OCI-LY1 (cell line): ENCODE measurements around the gene CLEC10A.

Source experiments
- H2AFZ ChIP-seq: fragments of 200-600 bp; sonication (generic), shearing (Covaris generic); 2 replicates; pipeline ENCODE4 v1.6.0; 2014; ENCODE audit warnings: antibody characterized with exemption, mild to moderate bottlenecking, low read length
- H3F3A ChIP-seq: fragments of 200-600 bp; sonication (generic), shearing (Covaris generic); 2 replicates; pipeline ENCODE4 v1.6.0; 2014; ENCODE audit warnings: mild to moderate bottlenecking, antibody characterized with exemption, low read length, moderate library complexity; ENCODE audit not compliant: insufficient read depth
- H3K27ac ChIP-seq: fragments of 200-600 bp; sonication (generic); 2 replicates; pipeline ENCODE4 v1.5.1; 2014; ENCODE audit warnings: low read length, mixed run types, mild to moderate bottlenecking, low read depth; ENCODE audit not compliant: poor library complexity, severe bottlenecking
- H3K27me3 ChIP-seq: fragments of 200-600 bp; sonication (generic); 2 replicates; pipeline ENCODE4 v1.6.0; 2014; ENCODE audit warnings: antibody characterized with exemption, mild to moderate bottlenecking, low read length, moderate library complexity; ENCODE audit not compliant: insufficient read depth
- H3K36me3 ChIP-seq: fragments of 200-600 bp; sonication (generic); 2 replicates; pipeline ENCODE4 v1.6.1; 2014; ENCODE audit warnings: mild to moderate bottlenecking, antibody characterized with exemption, low read length, moderate library complexity, mixed read lengths; ENCODE audit not compliant: insufficient read depth
- H3K4me1 ChIP-seq: fragments of 200-600 bp; sonication (generic); 2 replicates; pipeline ENCODE4 v1.5.1; 2014; ENCODE audit warnings: mild to moderate bottlenecking, low read length, moderate library complexity; ENCODE audit not compliant: insufficient read depth, severe bottlenecking
- H3K4me2 ChIP-seq: fragments of 200-600 bp; sonication (generic), shearing (Covaris generic); 2 replicates; pipeline ENCODE4 v1.6.1; 2014; ENCODE audit warnings: low read length
- H3K4me3 ChIP-seq: fragments of 200-600 bp; sonication (generic); 2 replicates; pipeline ENCODE4 v1.5.1; 2014; ENCODE audit warnings: low read length, low read depth, mild to moderate bottlenecking, mixed read lengths; ENCODE audit not compliant: poor library complexity, severe bottlenecking
- H3K79me2 ChIP-seq: fragments of 200-600 bp; shearing (Covaris generic); 2 replicates; pipeline ENCODE4 v1.6.1; 2016; ENCODE audit warnings: mixed run types, low read length, mixed read lengths; ENCODE audit not compliant: insufficient read depth
- H3K9ac ChIP-seq: fragments of 200-600 bp; sonication (generic), shearing (Covaris generic); 2 replicates; pipeline ENCODE4 v1.6.1; 2014; ENCODE audit warnings: mild to moderate bottlenecking, low read length, mixed read lengths
- H3K9me2 ChIP-seq: fragments of 200-600 bp; sonication (generic), shearing (Covaris generic); 2 replicates; pipeline ENCODE4 v1.6.1; 2014; ENCODE audit warnings: low read depth, mild to moderate bottlenecking, low read length, mixed read lengths
- H3K9me3 ChIP-seq: fragments of 200-600 bp; shearing (Covaris generic); 2 replicates; pipeline ENCODE4 v1.6.1; 2014; ENCODE audit warnings: low read length, mixed read lengths
- H4K20me1 ChIP-seq: fragments of 200-600 bp; sonication (generic), shearing (Covaris generic); 2 replicates; pipeline ENCODE4 v1.6.0; 2016; ENCODE audit warnings: mild to moderate bottlenecking, low read length; ENCODE audit not compliant: insufficient read depth
- EZH2 ChIP-seq: fragments of 200-600 bp; sonication (generic), shearing (Covaris generic); IDR thresholded peaks from 2 replicates; pipeline ENCODE4 v1.8.0; 2017; ENCODE audit warnings: borderline replicate concordance, mixed run types, mild to moderate bottlenecking, antibody characterized with exemption, low read length, moderate library complexity, mixed read lengths
- TF ChIP-seq, protein P1 (sequence below): fragments of 200-600 bp; sonication (generic), shearing (Covaris generic); IDR thresholded peaks from 2 replicates; pipeline ENCODE4 v1.5.1; 2017; ENCODE audit warnings: mild to moderate bottlenecking, antibody characterized with exemption, low read length, moderate library complexity, mixed read lengths

The CLEC10A gene

DNA sequence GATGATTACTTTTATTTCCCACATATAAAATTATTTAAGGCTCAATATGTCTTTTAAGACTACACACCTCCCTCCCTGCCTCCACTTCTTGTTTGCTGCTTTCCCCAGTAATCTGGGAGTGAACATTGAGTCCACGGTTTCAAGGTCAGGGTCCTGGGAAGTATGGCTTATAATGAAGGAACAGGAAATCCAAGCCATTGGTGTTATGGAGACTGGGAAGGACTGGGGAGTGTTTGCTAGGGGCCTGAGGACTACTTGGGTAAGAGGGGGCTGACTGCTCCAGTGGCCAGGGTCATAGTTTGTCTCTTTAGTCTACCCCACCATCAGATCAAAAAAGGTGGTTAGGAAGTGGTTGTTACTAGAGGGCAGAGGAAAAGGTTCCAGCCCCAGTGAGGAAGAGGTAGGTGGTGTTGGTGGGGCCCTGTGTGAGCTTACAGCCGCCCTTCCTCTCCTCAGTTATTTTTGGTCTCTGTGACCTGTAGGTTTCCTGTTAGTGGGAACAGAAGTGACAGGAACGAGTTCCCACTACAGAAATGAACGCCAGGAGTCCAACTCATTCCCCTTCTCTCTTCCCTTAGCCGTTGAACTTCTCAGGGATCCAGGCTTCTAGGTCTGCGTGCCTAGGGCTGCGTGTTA is 45.0 kb downstream of the CLEC10A start:
- Histone ChIP-seq H2AFZ (no peak overlapping the region), H3K4me3 (peak overlapping the region; percentile 75), H3K79me2 (no peaks in the 10 kb centered on the region), H4K20me1 (no peaks in the 10 kb centered on the region), H3K4me2 (peak overlapping the region; percentile 90), H3K4me1 (peaks cover 19% of the 10 kb centered on the region), H3F3A (no peaks in the 10 kb centered on the region), H3K27me3 (no peaks in the 10 kb centered on the region), H3K36me3 (no peaks in the 10 kb centered on the region; the same call in 1 of the 2 replicates), H3K27ac (peak overlapping the region; percentile 58), H3K9me2 (no peaks in the 10 kb centered on the region), H3K9ac (peak overlapping the region; percentile 83), H3K9me3 (no peaks in the 10 kb centered on the region)
- TF ChIP-seq EZH2: no peak
- TF ChIP-seq, protein P1, sequence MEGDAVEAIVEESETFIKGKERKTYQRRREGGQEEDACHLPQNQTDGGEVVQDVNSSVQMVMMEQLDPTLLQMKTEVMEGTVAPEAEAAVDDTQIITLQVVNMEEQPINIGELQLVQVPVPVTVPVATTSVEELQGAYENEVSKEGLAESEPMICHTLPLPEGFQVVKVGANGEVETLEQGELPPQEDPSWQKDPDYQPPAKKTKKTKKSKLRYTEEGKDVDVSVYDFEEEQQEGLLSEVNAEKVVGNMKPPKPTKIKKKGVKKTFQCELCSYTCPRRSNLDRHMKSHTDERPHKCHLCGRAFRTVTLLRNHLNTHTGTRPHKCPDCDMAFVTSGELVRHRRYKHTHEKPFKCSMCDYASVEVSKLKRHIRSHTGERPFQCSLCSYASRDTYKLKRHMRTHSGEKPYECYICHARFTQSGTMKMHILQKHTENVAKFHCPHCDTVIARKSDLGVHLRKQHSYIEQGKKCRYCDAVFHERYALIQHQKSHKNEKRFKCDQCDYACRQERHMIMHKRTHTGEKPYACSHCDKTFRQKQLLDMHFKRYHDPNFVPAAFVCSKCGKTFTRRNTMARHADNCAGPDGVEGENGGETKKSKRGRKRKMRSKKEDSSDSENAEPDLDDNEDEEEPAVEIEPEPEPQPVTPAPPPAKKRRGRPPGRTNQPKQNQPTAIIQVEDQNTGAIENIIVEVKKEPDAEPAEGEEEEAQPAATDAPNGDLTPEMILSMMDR: no peak

DNA sequence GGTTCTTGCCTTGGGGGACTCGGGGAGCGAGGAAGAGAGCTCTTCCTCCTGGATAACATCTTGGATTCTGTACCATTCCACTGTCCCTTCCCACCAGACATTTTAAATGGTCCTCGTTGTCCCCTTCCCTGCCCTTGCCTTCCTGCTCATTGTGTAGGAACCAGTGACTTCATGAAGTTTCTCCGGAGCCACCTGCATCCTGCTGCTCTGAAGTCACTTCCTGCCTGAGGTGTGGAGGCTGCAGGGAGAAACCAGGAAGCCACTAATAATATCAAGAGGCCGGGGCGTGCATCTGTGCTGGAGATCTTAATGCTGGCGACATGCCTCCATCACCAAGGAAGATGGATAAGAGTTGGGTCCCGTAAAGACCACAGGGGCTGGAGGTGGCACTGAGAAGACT is 50.4 kb downstream of the CLEC10A start:
- Histone ChIP-seq H3K9me3 (no peaks in the 10 kb centered on the region), H3K4me2 (no peak overlapping the region), H3K36me3 (no peaks in the 10 kb centered on the region), H3K4me3 (no peak overlapping the region), H3K9me2 (no peaks in the 10 kb centered on the region), H4K20me1 (no peaks in the 10 kb centered on the region), H3K9ac (no peak overlapping the region), H3K27me3 (no peaks in the 10 kb centered on the region), H3F3A (no peaks in the 10 kb centered on the region), H3K79me2 (no peaks in the 10 kb centered on the region), H3K4me1 (no peaks in the 10 kb centered on the region), H3K27ac (no peak overlapping the region), H2AFZ (no peak overlapping the region)
- TF ChIP-seq, protein P1: no peak
- TF ChIP-seq EZH2: no peak

DNA sequence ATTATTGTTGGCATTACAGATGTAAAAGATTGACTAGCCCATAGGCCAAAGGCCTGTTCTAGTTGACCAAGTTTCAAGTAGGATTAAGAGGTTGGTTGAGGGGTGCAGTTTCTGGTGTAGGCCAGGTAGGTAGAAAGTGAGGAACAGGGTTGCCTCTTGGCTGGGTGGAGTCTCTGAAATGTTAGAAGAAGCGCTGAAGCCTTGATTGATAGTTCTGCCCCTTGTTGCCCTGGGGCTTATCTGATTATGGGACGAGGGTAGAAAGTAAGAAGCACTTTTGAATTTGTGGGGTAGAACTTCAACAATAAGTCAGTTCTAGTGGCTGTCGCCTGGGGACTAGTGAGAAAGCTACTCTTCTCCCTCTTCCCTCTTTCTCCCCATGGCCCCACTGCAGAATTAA is 51.0 kb downstream of the CLEC10A start:
- Histone ChIP-seq H3K79me2 (no peaks in the 10 kb centered on the region), H3K27ac (no peak overlapping the region), H4K20me1 (no peaks in the 10 kb centered on the region), H3K27me3 (no peaks in the 10 kb centered on the region), H3K4me2 (no peak overlapping the region), H3K4me1 (no peaks in the 10 kb centered on the region), H3K9ac (no peak overlapping the region), H3K9me3 (no peaks in the 10 kb centered on the region), H3F3A (no peaks in the 10 kb centered on the region), H2AFZ (no peak overlapping the region), H3K9me2 (no peaks in the 10 kb centered on the region), H3K4me3 (no peak overlapping the region), H3K36me3 (no peaks in the 10 kb centered on the region)
- TF ChIP-seq, protein P1: no peak
- no peak for TF ChIP-seq EZH2
